ENCODE results near the gene NTF3.
A peak's percentile ranks its signal among the peaks of the same experiment; 100 is the strongest.

NTF3 gene

GRCh38 chr12:5433081-5433844, 1.4 kb downstream of the NTF3 start:
- DNase-seq: no peak

- no peak for DNase-seq
Observed at GRCh38 chr12:5433845-5434646, 2.1 kb downstream of the NTF3 start.

GRCh38 chr12:5434647-5435560, 3.0 kb downstream of the NTF3 start:
- no peak for DNase-seq

GRCh38 chr12:5437182-5437583, 5.3 kb downstream of the NTF3 start:
- DNase-seq: no peak

- DNase-seq: no peak
Observed at GRCh38 chr12:5437589-5437988, 5.7 kb downstream of the NTF3 start.

- DNase-seq: no peak
Observed at GRCh38 chr12:5438671-5439200, 6.8 kb downstream of the NTF3 start.

GRCh38 chr12:5439371-5439771, 7.5 kb downstream of the NTF3 start:
- no peak for DNase-seq

- peak; percentile 45 for DNase-seq
Observed at GRCh38 chr12:5439788-5440300, 7.9 kb downstream of the NTF3 start.

GRCh38 chr12:5440978-5441377, 9.1 kb downstream of the NTF3 start:
- no peak for DNase-seq

- peak; percentile 65 for DNase-seq
Observed at GRCh38 chr12:5441497-5442236, 9.8 kb downstream of the NTF3 start.

- DNase-seq: peak; percentile 54
Observed at GRCh38 chr12:5442251-5443006, 10.5 kb downstream of the NTF3 start.

- DNase-seq: no peak
Observed at GRCh38 chr12:5444520-5444919, 12.6 kb downstream of the NTF3 start.

- DNase-seq: no peak
Observed at GRCh38 chr12:5447320-5447719, 15.4 kb downstream of the NTF3 start.

GRCh38 chr12:5451251-5451650, 19.3 kb downstream of the NTF3 start:
- no peak for DNase-seq

- no peak for DNase-seq
Observed at GRCh38 chr12:5452569-5452968, 20.7 kb downstream of the NTF3 start.

- no peak for DNase-seq
Observed at GRCh38 chr12:5453466-5453865, 21.6 kb downstream of the NTF3 start.

- DNase-seq: no peak
Observed at GRCh38 chr12:5455045-5455444, 23.1 kb downstream of the NTF3 start.

GRCh38 chr12:5456030-5456429, 24.1 kb downstream of the NTF3 start:
- no peak for DNase-seq

GRCh38 chr12:5456906-5457305, 25.0 kb downstream of the NTF3 start:
- no peak for DNase-seq

- DNase-seq: no peak
Observed at GRCh38 chr12:5458229-5459050, 26.5 kb downstream of the NTF3 start.

Measured in NCI-H526 treated with DMSO at 0.1 percent for 48 hours (cell line).